GM12878 (cell line): ENCODE results near the gene NLRC5. TPM values are rescaled to one million over a fixed set of nuclear protein-coding genes. Genes with fewer than 3 reads are reported as not detected.

Experiments used
- ATAC-seq: fragments of 200-7000 bp; cut with Tn5 transposase; 3 replicates; pipeline ENCODE4 v1.9.1; 2020; ENCODE audit warnings: mild to moderate bottlenecking, moderate library complexity
- BruUV-seq: library from RNA; stranded (reverse); fragments of 400-500 nt; replicated peaks from 2 replicates; lab custom pipeline; 2021; lab: Mats Ljungman, UMichigan
- CTCF ChIA-PET: fragments of 300-600 bp; sonication (Branson Sonifier 250); formaldehyde crosslinking; extraction: SDS; loops from one replicate; lab custom pipeline; 2021; ENCODE audit warnings: inconsistent platforms; lab: Yijun Ruan, JAX
- POLR2A ChIA-PET: fragments of 350-600 bp; formaldehyde crosslinking; extraction: SDS; loops from one replicate; lab custom pipeline; 2021; ENCODE audit warnings: inconsistent platforms; lab: Charles Lee
- RAD21 ChIA-PET: fragments of 300-600 bp; sonication (Branson Sonifier 250); formaldehyde crosslinking; loops from one replicate; lab custom pipeline; 2023; ENCODE audit warnings: antibody characterized with exemption; ENCODE audit not compliant: unreplicated experiment; lab: Charles Lee
- SMC1A ChIA-PET: fragments of 300-600 bp; sonication (Branson Sonifier 250); formaldehyde crosslinking; loops from one replicate; lab custom pipeline; 2023; ENCODE audit not compliant: unreplicated experiment, uncharacterized antibody; lab: Charles Lee
- DNase-seq: peaks from one replicate; pipeline ENCODE4 v3.0.0-alpha.2; 2011; ENCODE audit warnings: low read depth, low spot score
- FAIRE-seq: peaks from 3 replicates; lab custom pipeline; 2011; peaks lifted over from hg19 to GRCh38; lab: Jason Lieb, UNC
- H2AFZ ChIP-seq: 2 replicates; pipeline ENCODE4 v1.6.0; 2011; ENCODE audit warnings: low read depth, low read length, control low read depth; ENCODE audit not compliant: control insufficient read depth
- H3K27ac ChIP-seq: 2 replicates; pipeline ENCODE4 v1.5.1; 2011; ENCODE audit warnings: control low read depth; ENCODE audit not compliant: control insufficient read depth, insufficient read depth
- H3K27me3 ChIP-seq, 2 experiments: replicated peaks in 1 of 2; 2 replicates each; pipeline versions ENCODE4 v1.6.0 to v1.6.1; 2011; ENCODE audit warnings: low read length in 1 of 2; ENCODE audit not compliant: control insufficient read depth in 2 of 2, insufficient read depth in 2 of 2
- H3K36me3 ChIP-seq, 2 experiments: 2 replicates each; pipeline ENCODE4 v1.5.1; 2011; ENCODE audit warnings: low read length in 1 of 2; ENCODE audit not compliant: control insufficient read depth in 2 of 2, insufficient read depth in 2 of 2
- H3K4me1 ChIP-seq: 2 replicates; pipeline ENCODE4 v1.6.1; 2011; ENCODE audit warnings: mild to moderate bottlenecking, low read length, moderate library complexity, mixed read lengths; ENCODE audit not compliant: control insufficient read depth, insufficient read depth
- H3K4me2 ChIP-seq: 2 replicates; pipeline ENCODE4 v1.6.0; 2011; ENCODE audit warnings: control low read depth; ENCODE audit not compliant: control insufficient read depth, insufficient read depth
- H3K4me3 ChIP-seq: fragments of 200-600 bp; sonication (generic); 2 replicates; pipeline ENCODE4 v1.5.1; 2016
- H3K79me2 ChIP-seq: 2 replicates; pipeline ENCODE4 v1.6.0; 2011; ENCODE audit warnings: low read length; ENCODE audit not compliant: control insufficient read depth, insufficient read depth
- H3K9ac ChIP-seq: 2 replicates; pipeline ENCODE4 v1.8.0; 2011; ENCODE audit warnings: low read length, control low read depth, mixed read lengths; ENCODE audit not compliant: control insufficient read depth, insufficient read depth
- H3K9me3 ChIP-seq: replicated peaks from 3 replicates; pipeline ENCODE4 v1.5.1; 2011; ENCODE audit warnings: mild to moderate bottlenecking, low read length; ENCODE audit not compliant: control insufficient read depth, insufficient read depth
- H4K20me1 ChIP-seq: 2 replicates; pipeline ENCODE4 v1.6.0; 2011; ENCODE audit not compliant: control insufficient read depth, insufficient read depth
- WGBS: methylation state at CpG from one replicate; pipeline ENCODE4 v1.1.6; 2016; ENCODE audit warnings: low lambda C conversion rate; ENCODE audit not compliant: insufficient replicate concordance, insufficient coverage; ENCODE audit errors: missing lambda C conversion rate; 5-methylcytosine and 5-hydroxymethylcytosine counted together
- in situ Hi-C: fragments of 300-500 bp; cut with MboI; formaldehyde crosslinking; loops from 9 replicates; pipeline ENCODE4 v1.14.3; 2018; ENCODE audit warnings: mixed read lengths
- intact Hi-C: fragments of 100-400 bp; cut with micrococcal nuclease; formaldehyde crosslinking; loops from one replicate; pipeline ENCODE4 v1.14.2; 2022; ENCODE audit not compliant: unreplicated experiment
- polyA plus RNA-seq, 11 experiments: library from polyadenylated mRNA; depleted of rRNA in 4 of 11; unstranded in 6 of 11; stranded (reverse) in 5 of 11; fragments of >200 nt; fragmentation: Nextera tagmentation in 4 of 11; fragmentation: Illumina TruSeq in 1 of 11; extraction: Ambion mirVana in 4 of 11; extraction: Trizol in 1 of 11; gene quantifications; 1 replicate in 1 of 11; 2 replicates in 10 of 11; pipeline versions ENCODE4 v1.2.1 to v1.2.3, GENCODE V29; 2011 to 2016; ENCODE audit warnings: inconsistent platforms in 2 of 11, missing spikeins in 2 of 11, low read depth in 1 of 11
- total RNA-seq, 4 experiments: library from RNA; depleted of rRNA in 3 of 4; stranded (reverse); fragments of >200 nt in 3 of 4; fragmentation: Illumina TruSeq in 1 of 4; extraction: Trizol in 1 of 4; gene quantifications; 2 replicates each; pipeline versions ENCODE4 v1.2.1 to v1.2.3, GENCODE V29; 2013 to 2021
- TF ChIP-seq, protein P1 (sequence below): fragments of 450-650 bp; formaldehyde crosslinking; IDR thresholded peaks from 2 replicates; pipeline ENCODE4 v1.5.0; 2022; ENCODE audit warnings: mild to moderate bottlenecking, missing genetic modification characterization
- TF ChIP-seq, protein P2 (sequence below): fragments of 450-650 bp; IDR thresholded peaks from 2 replicates; pipeline ENCODE4 v1.6.1; 2014; ENCODE audit warnings: mild to moderate bottlenecking
- TF ChIP-seq, protein P3 (sequence below): fragments of 450-650 bp; IDR thresholded peaks from 2 replicates; pipeline ENCODE4 v1.6.1; 2018; ENCODE audit warnings: mild to moderate bottlenecking, low read depth, moderate library complexity; ENCODE audit not compliant: partially characterized antibody

Gene NLRC5
- total and polyA plus RNA-seq, 10 of the 15 experiments (the other 5 are each of a cell fraction or from before 2014, with no cell fraction given), result 13.1 to 105 (median 57.3) TPM

DNA sequence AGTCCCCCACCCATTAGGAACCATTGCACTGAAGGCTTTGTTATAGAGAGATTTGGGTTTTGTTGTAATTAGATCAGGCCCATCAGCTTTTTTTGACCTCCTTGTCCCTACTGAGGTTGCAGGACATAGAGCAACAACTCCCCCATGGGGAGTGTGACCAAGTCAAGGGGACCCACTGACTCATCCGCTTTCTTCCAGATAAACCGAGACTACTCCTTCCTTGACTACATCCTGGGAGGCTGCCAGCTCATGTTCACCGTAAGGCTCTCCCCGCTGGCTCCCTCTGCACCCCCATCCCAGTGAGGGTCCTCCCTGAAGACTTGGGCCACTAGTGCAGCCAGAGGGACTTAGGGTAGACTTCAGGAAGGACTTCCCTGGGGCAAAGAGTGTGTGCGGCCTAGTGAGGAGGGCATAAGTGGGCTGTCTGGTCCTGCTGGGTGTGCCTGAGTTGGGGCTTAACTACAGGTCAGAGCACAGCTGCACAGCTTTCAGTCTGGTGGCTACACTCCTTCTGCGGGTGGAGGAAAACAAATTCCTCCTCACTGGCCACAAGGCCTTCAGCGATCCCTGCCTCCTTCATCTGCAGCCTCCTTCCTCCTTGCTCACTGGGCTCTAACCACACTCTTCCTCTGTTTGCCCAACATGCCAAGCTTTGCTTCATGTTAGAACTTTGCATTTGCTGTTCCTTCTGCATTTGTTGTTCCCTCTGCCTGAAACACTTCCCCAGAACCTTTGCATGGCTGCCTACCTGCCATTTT is 134.0 kb downstream of the NLRC5 start (continued):
- TF ChIP-seq, protein P1, sequence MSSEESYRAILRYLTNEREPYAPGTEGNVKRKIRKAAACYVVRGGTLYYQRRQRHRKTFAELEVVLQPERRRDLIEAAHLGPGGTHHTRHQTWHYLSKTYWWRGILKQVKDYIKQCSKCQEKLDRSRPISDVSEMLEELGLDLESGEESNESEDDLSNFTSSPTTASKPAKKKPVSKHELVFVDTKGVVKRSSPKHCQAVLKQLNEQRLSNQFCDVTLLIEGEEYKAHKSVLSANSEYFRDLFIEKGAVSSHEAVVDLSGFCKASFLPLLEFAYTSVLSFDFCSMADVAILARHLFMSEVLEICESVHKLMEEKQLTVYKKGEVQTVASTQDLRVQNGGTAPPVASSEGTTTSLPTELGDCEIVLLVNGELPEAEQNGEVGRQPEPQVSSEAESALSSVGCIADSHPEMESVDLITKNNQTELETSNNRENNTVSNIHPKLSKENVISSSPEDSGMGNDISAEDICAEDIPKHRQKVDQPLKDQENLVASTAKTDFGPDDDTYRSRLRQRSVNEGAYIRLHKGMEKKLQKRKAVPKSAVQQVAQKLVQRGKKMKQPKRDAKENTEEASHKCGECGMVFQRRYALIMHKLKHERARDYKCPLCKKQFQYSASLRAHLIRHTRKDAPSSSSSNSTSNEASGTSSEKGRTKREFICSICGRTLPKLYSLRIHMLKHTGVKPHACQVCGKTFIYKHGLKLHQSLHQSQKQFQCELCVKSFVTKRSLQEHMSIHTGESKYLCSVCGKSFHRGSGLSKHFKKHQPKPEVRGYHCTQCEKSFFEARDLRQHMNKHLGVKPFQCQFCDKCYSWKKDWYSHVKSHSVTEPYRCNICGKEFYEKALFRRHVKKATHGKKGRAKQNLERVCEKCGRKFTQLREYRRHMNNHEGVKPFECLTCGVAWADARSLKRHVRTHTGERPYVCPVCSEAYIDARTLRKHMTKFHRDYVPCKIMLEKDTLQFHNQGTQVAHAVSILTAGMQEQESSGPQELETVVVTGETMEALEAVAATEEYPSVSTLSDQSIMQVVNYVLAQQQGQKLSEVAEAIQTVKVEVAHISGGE (CRISPR knock-in tag), result no peak
- TF ChIP-seq, protein P2, sequence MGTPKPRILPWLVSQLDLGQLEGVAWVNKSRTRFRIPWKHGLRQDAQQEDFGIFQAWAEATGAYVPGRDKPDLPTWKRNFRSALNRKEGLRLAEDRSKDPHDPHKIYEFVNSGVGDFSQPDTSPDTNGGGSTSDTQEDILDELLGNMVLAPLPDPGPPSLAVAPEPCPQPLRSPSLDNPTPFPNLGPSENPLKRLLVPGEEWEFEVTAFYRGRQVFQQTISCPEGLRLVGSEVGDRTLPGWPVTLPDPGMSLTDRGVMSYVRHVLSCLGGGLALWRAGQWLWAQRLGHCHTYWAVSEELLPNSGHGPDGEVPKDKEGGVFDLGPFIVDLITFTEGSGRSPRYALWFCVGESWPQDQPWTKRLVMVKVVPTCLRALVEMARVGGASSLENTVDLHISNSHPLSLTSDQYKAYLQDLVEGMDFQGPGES, result no peak

DNA sequence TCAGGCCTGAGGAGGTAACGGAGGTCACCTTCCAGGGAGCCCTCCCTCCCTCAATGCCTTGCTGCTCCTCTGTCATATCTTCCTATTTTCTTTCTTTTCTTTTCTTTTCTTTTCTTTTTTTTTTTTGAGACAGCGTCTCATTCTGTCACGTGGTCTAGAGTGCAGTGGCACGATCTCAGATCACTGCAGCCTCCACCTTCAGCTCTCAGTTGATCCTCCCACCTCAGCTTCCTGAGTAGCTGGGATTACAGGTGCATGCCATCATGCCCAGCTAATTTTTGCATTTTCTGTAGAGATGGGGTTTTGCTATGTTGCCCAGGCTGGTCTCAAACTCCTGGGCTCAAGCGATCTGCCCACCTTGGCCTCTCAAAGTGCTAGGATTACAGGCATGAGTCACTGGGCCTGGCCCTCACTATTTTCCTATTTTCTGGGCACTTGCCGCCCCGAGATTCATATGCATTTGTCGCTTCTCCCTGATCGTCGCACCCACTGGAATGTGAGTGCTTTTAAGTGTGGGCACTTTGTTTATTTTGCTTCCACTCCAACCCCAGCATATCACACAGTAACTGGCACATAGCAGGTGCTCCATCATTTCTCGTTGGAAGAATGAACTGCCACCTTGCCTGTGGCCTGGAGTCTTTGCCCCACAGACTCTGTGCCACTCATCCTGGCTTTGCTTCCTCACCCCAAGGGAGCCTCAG is 134.8 kb downstream of the NLRC5 start:
- no peak for ATAC-seq
- H3K4me3 ChIP-seq, result no peak overlapping the region
- ChIA-PET CTCF (interaction anchor here (0.6 to 1.2 kb wide), 2 partner anchors 10 to 301 kb away, joined by 3 read pairs; no protein-coding TSS in a partner anchor), RAD21 (no interaction called here)
- TF ChIP-seq, protein P3, sequence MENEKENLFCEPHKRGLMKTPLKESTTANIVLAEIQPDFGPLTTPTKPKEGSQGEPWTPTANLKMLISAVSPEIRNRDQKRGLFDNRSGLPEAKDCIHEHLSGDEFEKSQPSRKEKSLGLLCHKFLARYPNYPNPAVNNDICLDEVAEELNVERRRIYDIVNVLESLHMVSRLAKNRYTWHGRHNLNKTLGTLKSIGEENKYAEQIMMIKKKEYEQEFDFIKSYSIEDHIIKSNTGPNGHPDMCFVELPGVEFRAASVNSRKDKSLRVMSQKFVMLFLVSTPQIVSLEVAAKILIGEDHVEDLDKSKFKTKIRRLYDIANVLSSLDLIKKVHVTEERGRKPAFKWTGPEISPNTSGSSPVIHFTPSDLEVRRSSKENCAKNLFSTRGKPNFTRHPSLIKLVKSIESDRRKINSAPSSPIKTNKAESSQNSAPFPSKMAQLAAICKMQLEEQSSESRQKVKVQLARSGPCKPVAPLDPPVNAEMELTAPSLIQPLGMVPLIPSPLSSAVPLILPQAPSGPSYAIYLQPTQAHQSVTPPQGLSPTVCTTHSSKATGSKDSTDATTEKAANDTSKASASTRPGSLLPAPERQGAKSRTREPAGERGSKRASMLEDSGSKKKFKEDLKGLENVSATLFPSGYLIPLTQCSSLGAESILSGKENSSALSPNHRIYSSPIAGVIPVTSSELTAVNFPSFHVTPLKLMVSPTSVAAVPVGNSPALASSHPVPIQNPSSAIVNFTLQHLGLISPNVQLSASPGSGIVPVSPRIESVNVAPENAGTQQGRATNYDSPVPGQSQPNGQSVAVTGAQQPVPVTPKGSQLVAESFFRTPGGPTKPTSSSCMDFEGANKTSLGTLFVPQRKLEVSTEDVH, result no peak
- TF ChIP-seq, all 136 proteins: peak for 0
- no peak overlapping the region for H3K4me2 ChIP-seq
- SMC1A ChIA-PET, result no interaction called here
- H3K27me3 ChIP-seq, result no peaks in the 10 kb centered on the region
- no peaks in the 10 kb centered on the region for H4K20me1 ChIP-seq
- no peaks in the 10 kb centered on the region for H3K9me3 ChIP-seq
- POLR2A ChIA-PET, result no interaction called here
- H3K9ac ChIP-seq, result no peak overlapping the region
- H3K79me2 ChIP-seq, result no peaks in the 10 kb centered on the region
- FAIRE-seq (no peak), DNase-seq (no peak)
- intact Hi-C loops (no loop called here), in situ Hi-C loops (no loop called here)
- H3K36me3 ChIP-seq, result no peaks in the 10 kb centered on the region
- H3K4me1 ChIP-seq, result peaks cover 38% of the 10 kb centered on the region
- 87% methylated on average over 10 of the region's 11 CpGs for WGBS
- BruUV-seq, result no TSS peak
- H2AFZ ChIP-seq, result no peak overlapping the region
- H3K27ac ChIP-seq, result no peak overlapping the region
